ENCODE data around the gene ABHD2. TPM values are rescaled to one million over a fixed set of nuclear protein-coding genes. Genes with fewer than 3 reads are reported as not detected.

ABHD2 gene
- total RNA-seq, 1 experiment from 2014 or later: 15.6 TPM

DNA sequence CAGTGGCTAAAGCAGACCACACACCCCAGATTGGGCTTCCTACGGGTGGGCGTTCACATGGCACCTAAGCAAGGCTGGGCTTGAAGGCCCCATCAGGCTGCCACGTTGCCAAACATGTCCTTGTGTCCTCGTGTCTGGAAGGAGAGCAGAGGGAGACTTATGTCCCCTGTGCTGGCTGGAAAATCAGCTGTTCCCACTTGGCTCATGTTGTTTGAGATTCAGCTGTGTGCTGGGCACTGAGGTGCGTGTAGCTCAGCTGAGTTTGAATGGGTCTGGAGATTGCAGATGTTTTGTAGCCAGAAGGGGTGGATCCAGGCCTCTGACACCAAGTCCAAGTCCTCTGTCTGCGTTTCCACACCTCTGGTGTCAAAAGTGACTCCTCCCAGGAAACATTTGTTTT is 98.5 kb downstream of the ABHD2 start:
- no peak overlapping the region for H3K4me3 Mint-ChIP-seq
- Histone ChIP-seq H3K23ac (ENCODE audit: insufficient read length, low read depth, low read length) (no peak overlapping the region), H4K5ac (ENCODE audit: insufficient read length, low read depth, low read length) (no peak overlapping the region), H3K56ac (ENCODE audit: insufficient read length, low read depth, low read length) (no peak overlapping the region), H3K9me3 (ENCODE audit: control insufficient read depth, low read depth, low read length) (no peaks in the 10 kb centered on the region), H3K18ac (ENCODE audit: insufficient read length, low read depth, low read length) (no peak overlapping the region), H2BK5ac (ENCODE audit: insufficient read length, low read length) (no peak overlapping the region), H2AK5ac (ENCODE audit: insufficient read length, low read length) (no peak overlapping the region), H3K4ac (ENCODE audit: low read depth, low read length) (no peak overlapping the region), H3K14ac (ENCODE audit: insufficient read depth, low read length) (no peak overlapping the region), H3T11ph (ENCODE audit: low read length) (no peak overlapping the region), H3K23me2 (ENCODE audit: insufficient read length, low read depth, low read length, poor library complexity, severe bottlenecking) (no peaks in the 10 kb centered on the region), H3K4me2 (ENCODE audit: insufficient read depth, insufficient read length, low read length) (no peak overlapping the region), H2BK120ac (ENCODE audit: low read depth, low read length, poor library complexity, severe bottlenecking) (no peak overlapping the region), H3K27me3 (ENCODE audit: insufficient read depth, low read length) (no peaks in the 10 kb centered on the region), H3K27ac (ENCODE audit: insufficient read length, low read depth, low read length) (no peak overlapping the region), H3K4me1 (ENCODE audit: insufficient read depth, low read length) (no peaks in the 10 kb centered on the region), H3K9ac (ENCODE audit: extremely low read depth, insufficient read length, low read length) (no peak overlapping the region), H4K20me1 (ENCODE audit: control insufficient read depth, insufficient read depth, insufficient read length) (no peaks in the 10 kb centered on the region), H2BK20ac (ENCODE audit: low read depth, low read length, poor library complexity, severe bottlenecking) (no peak overlapping the region), H2BK15ac (ENCODE audit: low read depth, low read length) (no peak overlapping the region), H2BK12ac (ENCODE audit: insufficient read length, low read depth, low read length) (no peak overlapping the region), H3K79me2 (ENCODE audit: insufficient read depth, low read length) (no peaks in the 10 kb centered on the region), H2AFZ (ENCODE audit: low read length) (no peak overlapping the region), H3K79me1 (ENCODE audit: insufficient read depth, low read depth, low read length, poor library complexity, severe bottlenecking) (no peaks in the 10 kb centered on the region), H4K91ac (ENCODE audit: insufficient read length, low read depth, low read length) (no peak overlapping the region), H4K8ac (replicated peaks; ENCODE audit: insufficient read length, low read depth, low read length) (no peak overlapping the region)
- no CpG with 5 or more reads among the region's 6 CpGs for WGBS (ENCODE audit: extremely low coverage, insufficient read length, low lambda C conversion rate)
- H3K9me3 Mint-ChIP-seq: no peaks in the 10 kb centered on the region
- H3K27me3 Mint-ChIP-seq (ENCODE audit: low read depth): no peaks in the 10 kb centered on the region
- no peak overlapping the region; a peak in 1 of 7 replicates for H3K27ac Mint-ChIP-seq
- peaks cover 0 to 19% (median 5%) of the 10 kb centered on the region in 3 experiments; a peak in 4 of 7 replicates for H3K36me3 Mint-ChIP-seq (ENCODE audit: insufficient read depth in 1 of 3, low read depth in 3 of 3)
- H3K4me1 Mint-ChIP-seq: no peaks in the 10 kb centered on the region
- no peak for DNase-seq
- TF ChIP-seq, protein P1, sequence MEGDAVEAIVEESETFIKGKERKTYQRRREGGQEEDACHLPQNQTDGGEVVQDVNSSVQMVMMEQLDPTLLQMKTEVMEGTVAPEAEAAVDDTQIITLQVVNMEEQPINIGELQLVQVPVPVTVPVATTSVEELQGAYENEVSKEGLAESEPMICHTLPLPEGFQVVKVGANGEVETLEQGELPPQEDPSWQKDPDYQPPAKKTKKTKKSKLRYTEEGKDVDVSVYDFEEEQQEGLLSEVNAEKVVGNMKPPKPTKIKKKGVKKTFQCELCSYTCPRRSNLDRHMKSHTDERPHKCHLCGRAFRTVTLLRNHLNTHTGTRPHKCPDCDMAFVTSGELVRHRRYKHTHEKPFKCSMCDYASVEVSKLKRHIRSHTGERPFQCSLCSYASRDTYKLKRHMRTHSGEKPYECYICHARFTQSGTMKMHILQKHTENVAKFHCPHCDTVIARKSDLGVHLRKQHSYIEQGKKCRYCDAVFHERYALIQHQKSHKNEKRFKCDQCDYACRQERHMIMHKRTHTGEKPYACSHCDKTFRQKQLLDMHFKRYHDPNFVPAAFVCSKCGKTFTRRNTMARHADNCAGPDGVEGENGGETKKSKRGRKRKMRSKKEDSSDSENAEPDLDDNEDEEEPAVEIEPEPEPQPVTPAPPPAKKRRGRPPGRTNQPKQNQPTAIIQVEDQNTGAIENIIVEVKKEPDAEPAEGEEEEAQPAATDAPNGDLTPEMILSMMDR (conservative IDR thresholded peaks at IDR 0.05): no peak
